Smooth muscle cell (in vitro differentiated cells): ENCODE data around the gene ZNF324B. TPM values are rescaled to one million over a fixed set of nuclear protein-coding genes. Genes with fewer than 3 reads are reported as not detected.
"Not testable (repeated sequence)": the region's sequence is repeated elsewhere in the genome, so short reads cannot be mapped to it uniquely, and the experiment has no call there.

Experiments
- DNase-seq: peaks from one replicate; lab custom pipeline; 2025; ENCODE audit not compliant: unreplicated experiment; lab: John Stamatoyannopoulos, UW
- H2AFZ ChIP-seq: fragments of 200-600 bp; sonication (generic); 2 replicates; pipeline ENCODE4 v1.6.0; 2016; ENCODE audit warnings: antibody characterized with exemption, low read depth, mild to moderate bottlenecking
- H3F3A ChIP-seq: fragments of 200-600 bp; sonication (generic); 2 replicates; pipeline ENCODE4 v1.6.0; 2017; ENCODE audit warnings: antibody characterized with exemption, low read depth
- H3K27ac ChIP-seq: fragments of 200-600 bp; sonication (generic); 2 replicates; pipeline ENCODE4 v1.5.1; 2016; ENCODE audit warnings: low read depth, mild to moderate bottlenecking
- H3K27me3 ChIP-seq: fragments of 200-600 bp; sonication (generic); 2 replicates; pipeline ENCODE4 v1.6.1; 2016; ENCODE audit warnings: low read depth, mild to moderate bottlenecking
- H3K36me3 ChIP-seq: fragments of 200-600 bp; sonication (generic); 2 replicates; pipeline ENCODE4 v1.5.1; 2016; ENCODE audit warnings: low read depth
- H3K4me1 ChIP-seq: fragments of 200-600 bp; sonication (generic); 2 replicates; pipeline ENCODE4 v1.5.1; 2016; ENCODE audit warnings: low read depth
- H3K4me2 ChIP-seq: fragments of 200-600 bp; sonication (generic); 2 replicates; pipeline ENCODE4 v1.6.0; 2016; ENCODE audit warnings: mild to moderate bottlenecking
- H3K4me3 ChIP-seq: fragments of 200-600 bp; sonication (generic); 2 replicates; pipeline ENCODE4 v1.5.1; 2016; ENCODE audit warnings: mild to moderate bottlenecking
- H3K79me2 ChIP-seq: fragments of 200-600 bp; sonication (generic); 2 replicates; pipeline ENCODE4 v1.6.0; 2016; ENCODE audit warnings: low read depth, mild to moderate bottlenecking
- H3K9ac ChIP-seq: fragments of 200-600 bp; sonication (generic); 2 replicates; pipeline ENCODE4 v1.6.0; 2016; ENCODE audit warnings: low read depth
- H3K9me3 ChIP-seq: fragments of 200-600 bp; sonication (generic); replicated peaks from 2 replicates; pipeline ENCODE4 v1.5.1; 2016; ENCODE audit warnings: low read depth
- H4K20me1 ChIP-seq: fragments of 200-600 bp; sonication (generic); 2 replicates; pipeline ENCODE4 v1.6.0; 2016; ENCODE audit warnings: low read depth
- WGBS: methylation state at CpG from one replicate; pipeline ENCODE4 v1.1.7; 2016; ENCODE audit warnings: low lambda C conversion rate; 5-methylcytosine and 5-hydroxymethylcytosine counted together
- polyA plus RNA-seq: library from polyadenylated mRNA; unstranded; fragments of >200 nt; fragmentation: Nextera tagmentation; extraction: Ambion mirVana; gene quantifications from 2 replicates; pipeline ENCODE4 v1.2.1, GENCODE V29; 2016
- total RNA-seq: library from RNA; depleted of rRNA; stranded (reverse); fragments of >200 nt; gene quantifications from 2 replicates; pipeline ENCODE4 v1.2.3, GENCODE V29; 2014
- TF ChIP-seq, protein P1 (sequence below): fragments of 200-600 bp; sonication (generic); IDR thresholded peaks from 2 replicates; pipeline ENCODE4 v1.5.1; 2017; ENCODE audit warnings: borderline replicate concordance, mild to moderate bottlenecking, antibody characterized with exemption; ENCODE audit not compliant: insufficient read depth, poor library complexity, severe bottlenecking

The ZNF324B gene
- total RNA-seq (3.1 and 3.3 TPM in 2 replicates), polyA plus RNA-seq (1.5 and 2.6 TPM in 2 replicates)

DNA sequence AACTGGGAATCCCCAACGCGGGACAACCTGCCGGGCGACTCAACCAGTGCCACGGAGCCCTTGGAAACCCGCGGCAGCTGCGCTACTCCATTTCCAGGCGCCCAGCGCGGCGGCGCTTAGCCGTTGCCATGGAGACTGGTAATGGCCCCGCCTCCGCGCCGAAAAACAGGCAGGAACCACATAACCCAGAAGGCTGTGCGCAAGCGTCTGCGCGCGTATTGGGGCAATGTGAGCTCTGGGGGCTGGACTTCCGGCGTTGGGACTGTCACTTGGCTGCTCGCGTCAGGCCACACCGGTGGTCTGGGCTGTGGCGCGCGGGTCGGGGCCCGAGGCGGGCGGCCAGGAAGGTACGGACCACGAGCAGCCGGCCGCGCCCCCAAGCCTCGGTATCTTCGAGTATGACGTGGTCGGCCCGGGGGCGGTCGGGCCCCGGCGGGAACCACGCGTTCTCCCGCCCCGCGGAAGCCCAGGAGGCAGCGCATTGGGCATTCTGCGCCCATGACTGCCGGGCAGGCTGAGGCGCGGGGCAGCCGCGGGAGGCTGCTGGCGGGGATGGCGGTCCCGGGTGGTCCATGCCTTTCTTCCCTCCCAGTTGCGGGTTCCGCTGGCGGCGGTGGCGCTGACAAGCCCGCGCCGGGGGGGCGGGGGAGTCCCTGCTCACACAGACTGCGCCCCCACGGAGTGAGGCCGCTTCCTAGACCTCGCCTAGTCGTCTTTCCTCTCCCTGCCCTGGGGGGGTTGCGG is at the start of gene ZNF324B:
ZNF324B (plus strand) TSS at position 265 of the 744 bp plus-strand sequence. CDS start 2,080 bp downstream, outside the sequence.
- peak within 1 kb of the TSS; percentile 20 for H3K27ac ChIP-seq
- H3K4me2 ChIP-seq = peak within 1 kb of the TSS; percentile 96
- H3K9ac ChIP-seq = peak within 1 kb of the TSS; percentile 65
- H3K79me2 ChIP-seq = no peaks in the 10 kb centered on the region
- 1% methylated on average over 51 of the region's 79 CpGs for WGBS
- H4K20me1 ChIP-seq = no peaks in the 10 kb centered on the region
- DNase-seq = peak; percentile 86
- H3F3A ChIP-seq = no peaks in the 10 kb centered on the region
- no peaks in the 10 kb centered on the region for H3K9me3 ChIP-seq
- H3K4me1 ChIP-seq = peaks cover 4% of the 10 kb centered on the region
- TF ChIP-seq, protein P1, sequence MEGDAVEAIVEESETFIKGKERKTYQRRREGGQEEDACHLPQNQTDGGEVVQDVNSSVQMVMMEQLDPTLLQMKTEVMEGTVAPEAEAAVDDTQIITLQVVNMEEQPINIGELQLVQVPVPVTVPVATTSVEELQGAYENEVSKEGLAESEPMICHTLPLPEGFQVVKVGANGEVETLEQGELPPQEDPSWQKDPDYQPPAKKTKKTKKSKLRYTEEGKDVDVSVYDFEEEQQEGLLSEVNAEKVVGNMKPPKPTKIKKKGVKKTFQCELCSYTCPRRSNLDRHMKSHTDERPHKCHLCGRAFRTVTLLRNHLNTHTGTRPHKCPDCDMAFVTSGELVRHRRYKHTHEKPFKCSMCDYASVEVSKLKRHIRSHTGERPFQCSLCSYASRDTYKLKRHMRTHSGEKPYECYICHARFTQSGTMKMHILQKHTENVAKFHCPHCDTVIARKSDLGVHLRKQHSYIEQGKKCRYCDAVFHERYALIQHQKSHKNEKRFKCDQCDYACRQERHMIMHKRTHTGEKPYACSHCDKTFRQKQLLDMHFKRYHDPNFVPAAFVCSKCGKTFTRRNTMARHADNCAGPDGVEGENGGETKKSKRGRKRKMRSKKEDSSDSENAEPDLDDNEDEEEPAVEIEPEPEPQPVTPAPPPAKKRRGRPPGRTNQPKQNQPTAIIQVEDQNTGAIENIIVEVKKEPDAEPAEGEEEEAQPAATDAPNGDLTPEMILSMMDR = no peak
- no peaks in the 10 kb centered on the region for H3K27me3 ChIP-seq
- H3K4me3 ChIP-seq = peak within 1 kb of the TSS; percentile 66
- H3K36me3 ChIP-seq = no peaks in the 10 kb centered on the region
- peak within 1 kb of the TSS; percentile 93 for H2AFZ ChIP-seq

DNA sequence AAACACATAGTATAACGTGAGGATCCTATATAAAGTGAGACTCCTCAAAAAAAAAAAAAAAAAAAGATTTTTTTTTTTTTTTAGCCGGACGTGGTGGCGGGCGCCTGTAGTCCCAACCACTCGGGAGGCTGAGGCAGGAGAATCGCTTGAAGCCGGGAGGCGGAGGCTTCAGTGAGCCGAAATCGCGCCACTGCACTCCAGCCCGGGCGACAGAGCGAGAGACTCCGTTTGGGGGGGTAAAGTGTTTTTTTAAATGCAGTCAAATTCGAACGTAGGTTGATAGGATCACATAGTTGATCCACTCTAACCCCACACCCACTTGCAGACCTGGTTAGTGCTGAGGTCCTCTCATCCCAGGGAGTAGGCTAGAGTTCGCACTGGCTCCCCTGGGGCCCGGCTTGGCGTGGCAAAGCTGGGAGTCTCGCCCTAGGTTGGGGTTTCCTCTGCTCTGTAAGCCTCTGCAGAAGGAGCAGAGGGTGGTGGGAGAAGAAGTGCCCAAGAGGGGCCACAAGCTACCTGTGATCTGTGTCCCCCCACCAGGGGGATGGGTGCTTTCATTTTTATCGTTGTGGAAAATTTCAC is 49.5 kb upstream of the ZNF324B start:
- Histone ChIP-seq H3K4me3 (peak overlapping the region; percentile 64), H3K9me3 (no peaks in the 10 kb centered on the region), H3K27me3 (no peaks in the 10 kb centered on the region), H3K36me3 (no peaks in the 10 kb centered on the region), H4K20me1 (no peaks in the 10 kb centered on the region), H3K27ac (peak overlapping the region; percentile 72), H2AFZ (no peak overlapping the region), H3K4me2 (peak overlapping the region; percentile 94), H3F3A (no peaks in the 10 kb centered on the region), H3K9ac (peak overlapping the region; percentile 75), H3K79me2 (peaks cover 6% of the 10 kb centered on the region), H3K4me1 (peaks cover 13% of the 10 kb centered on the region)
- no peak for DNase-seq
- TF ChIP-seq, protein P1 = no peak
- WGBS = 20% methylated on average over 23 of the region's 23 CpGs

DNA sequence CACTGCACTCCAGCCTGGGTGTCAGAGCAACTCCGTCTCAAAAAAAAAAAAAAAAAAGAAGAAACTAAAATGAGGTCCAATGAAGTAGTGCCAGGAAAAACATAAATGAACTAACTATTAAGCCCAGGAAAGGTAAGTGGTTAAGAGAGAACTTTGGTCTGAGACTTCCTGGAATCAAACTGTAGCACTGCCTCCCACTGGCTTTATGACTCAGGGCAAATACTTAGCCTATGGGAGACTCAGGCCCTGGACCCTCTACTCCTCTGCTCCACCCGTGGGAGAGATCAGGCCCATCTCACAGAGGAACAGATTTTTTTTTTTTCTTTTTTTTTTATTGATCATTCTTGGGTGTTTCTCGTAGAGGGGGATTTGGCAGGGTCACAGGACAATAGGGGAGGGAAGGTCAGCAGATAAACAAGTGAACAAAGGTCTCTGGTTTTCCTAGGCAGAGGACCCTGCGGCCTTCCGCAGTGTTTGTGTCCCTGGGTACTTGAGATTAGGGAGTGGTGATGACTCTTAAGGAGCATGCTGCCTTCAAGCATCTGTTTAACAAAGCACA is 47.4 kb upstream of the ZNF324B start:
- not testable (repeated sequence) for H3K9me3 ChIP-seq, H2AFZ ChIP-seq, H3K36me3 ChIP-seq, DNase-seq, H3K79me2 ChIP-seq, H3K9ac ChIP-seq, H3K27ac ChIP-seq, H3F3A ChIP-seq, H3K4me2 ChIP-seq, H4K20me1 ChIP-seq, H3K27me3 ChIP-seq, H3K4me3 ChIP-seq
- WGBS = 80% methylated on average over 5 of the region's 5 CpGs
- H3K4me1 ChIP-seq = peaks cover 13% of the 10 kb centered on the region

DNA sequence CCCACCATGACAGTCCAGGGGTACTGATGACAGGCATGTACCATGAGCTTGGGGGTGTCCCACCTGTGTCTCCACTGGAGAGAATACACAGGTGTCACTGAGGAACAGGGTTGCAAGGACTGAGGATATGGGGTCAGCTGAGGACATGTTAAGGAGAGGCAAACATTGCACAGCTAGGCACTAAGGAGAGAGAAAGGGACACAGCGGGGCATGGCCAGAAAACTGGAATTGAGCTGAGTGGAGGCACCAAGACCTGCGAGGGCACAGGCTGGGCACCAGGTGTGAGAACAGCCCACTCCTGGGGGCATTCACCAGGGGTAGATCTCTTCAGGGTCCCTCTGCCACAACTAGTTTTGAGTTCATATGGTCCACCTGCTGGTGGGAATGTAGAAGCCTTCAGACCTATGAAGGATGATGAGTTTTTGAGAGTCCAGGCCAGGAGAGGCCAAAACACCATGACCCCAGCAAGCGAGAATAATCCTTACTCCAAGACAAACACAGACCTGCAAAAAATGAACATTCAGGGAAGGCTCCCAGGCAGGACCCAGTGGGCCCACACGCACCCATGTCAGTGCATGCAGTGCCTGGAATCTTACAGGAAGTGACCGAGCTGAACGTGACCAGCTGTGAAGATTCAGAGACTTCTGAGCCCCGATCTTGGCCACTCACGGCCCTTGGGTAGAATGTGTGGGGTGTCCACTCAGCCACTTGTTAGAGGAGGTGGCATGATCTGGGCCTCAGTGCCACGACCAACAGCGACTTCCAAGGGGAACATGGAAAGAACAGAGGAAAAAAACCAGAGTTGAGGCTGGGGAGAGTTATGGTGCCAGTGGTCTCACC is 44.4 kb upstream of the ZNF324B start:
- Histone ChIP-seq H3K36me3 (no peaks in the 10 kb centered on the region), H3K27me3 (no peaks in the 10 kb centered on the region), H3K4me3 (peak overlapping the region; percentile 88), H3F3A (no peaks in the 10 kb centered on the region), H3K27ac (peak overlapping the region; percentile 85), H3K79me2 (peaks cover 21% of the 10 kb centered on the region), H3K4me2 (peak overlapping the region; percentile 96), H2AFZ (no peak overlapping the region), H3K9me3 (no peaks in the 10 kb centered on the region), H3K9ac (peak overlapping the region; percentile 91), H4K20me1 (no peaks in the 10 kb centered on the region), H3K4me1 (peaks cover 4% of the 10 kb centered on the region)
- TF ChIP-seq, protein P1 = peak; percentile 50
- 81% methylated on average over 10 of the region's 10 CpGs for WGBS
- DNase-seq = no peak
